Stomach (tissue), 4 donors: ENCODE measurements around the gene KRTAP5-4.

ENCODE experiments used
- CTCF ChIP-seq, 7 experiments: fragments of 450-650 bp in 4 of 7; fragments of 200-600 bp in 3 of 7; sonication (generic) in 3 of 7; IDR thresholded peaks; one replicate each; pipeline ENCODE4 v1.5.1; 2016 to 2019; ENCODE audit warnings: antibody characterized with exemption in 7 of 7, control low read depth in 2 of 7, mild to moderate bottlenecking in 1 of 7
- POLR2A ChIP-seq, 4 donors: fragments of 450-650 bp; IDR thresholded peaks; one replicate each; pipeline ENCODE4 v1.6.1; 2016; ENCODE audit warnings: antibody characterized with exemption in 4 of 4, control low read depth in 2 of 4, mild to moderate bottlenecking in 1 of 4, moderate library complexity in 1 of 4
- POLR2AphosphoS5 ChIP-seq, 3 donors: sonication (generic); formaldehyde crosslinking; IDR thresholded peaks; one replicate each; pipeline ENCODE4 v1.6.1; 2016; ENCODE audit warnings: antibody characterized with exemption in 3 of 3

- TF ChIP-seq CTCF (IDR thresholded peaks at IDR 0.05): no peak
- TF ChIP-seq POLR2A (IDR thresholded peaks at IDR 0.05): no peak
- TF ChIP-seq POLR2AphosphoS5 (IDR thresholded peaks at IDR 0.05): no peak
Measured at GRCh38 chr11:1639666-1640065, 17.7 kb upstream of the KRTAP5-4 start.
